Colon (tissue), 2 donors: ENCODE results near the gene DHRSX.
"Not testable (repeated sequence)": the region's sequence is repeated elsewhere in the genome, so short reads cannot be mapped to it uniquely, and the experiment has no call there.

ENCODE experiments used
- FAIRE-seq: peaks from 2 replicates; lab custom pipeline; 2012; peaks lifted over from hg19 to GRCh38; lab: Jason Lieb, UNC
- donor health status: control.
- donor health status: control.

DHRSX gene

GRCh38 chrX:2456091-2456490 is 44.7 kb downstream of the DHRSX start:
- not testable (repeated sequence) for FAIRE-seq

- not testable (repeated sequence) for FAIRE-seq
Measured at GRCh38 chrX:2454620-2455019, 46.2 kb downstream of the DHRSX start.

- FAIRE-seq: no peak
Measured at GRCh38 chrX:2452799-2453198, 48.0 kb downstream of the DHRSX start.

- no peak for FAIRE-seq
Measured at GRCh38 chrX:2452317-2452784, 48.4 kb downstream of the DHRSX start.

- no peak for FAIRE-seq
Measured at GRCh38 chrX:2451501-2452316, 49.1 kb downstream of the DHRSX start.

GRCh38 chrX:2450681-2451080 is 50.1 kb downstream of the DHRSX start:
- FAIRE-seq: no peak

- no peak for FAIRE-seq
Measured at GRCh38 chrX:2449135-2449886, 51.5 kb downstream of the DHRSX start.

- FAIRE-seq: no peak
Measured at GRCh38 chrX:2447484-2447883, 53.3 kb downstream of the DHRSX start.

- no peak for FAIRE-seq
Measured at GRCh38 chrX:2446815-2447214, 54.0 kb downstream of the DHRSX start.

- FAIRE-seq: no peak
Measured at GRCh38 chrX:2445662-2446623, 54.8 kb downstream of the DHRSX start.

GRCh38 chrX:2442694-2443093 is 58.1 kb downstream of the DHRSX start:
- FAIRE-seq: no peak

- no peak for FAIRE-seq
Measured at GRCh38 chrX:2441466-2441865, 59.3 kb downstream of the DHRSX start.

GRCh38 chrX:2439613-2440012 is 61.2 kb downstream of the DHRSX start:
- FAIRE-seq: no peak

GRCh38 chrX:2435465-2435864 is 65.3 kb downstream of the DHRSX start:
- no peak for FAIRE-seq

GRCh38 chrX:2434270-2435163 is 66.3 kb downstream of the DHRSX start:
- FAIRE-seq: no peak

- FAIRE-seq: no peak
Measured at GRCh38 chrX:2432298-2432863, 68.4 kb downstream of the DHRSX start.

- no peak for FAIRE-seq
Measured at GRCh38 chrX:2430265-2430825, 70.4 kb downstream of the DHRSX start.

GRCh38 chrX:2427737-2428136 is 73.0 kb downstream of the DHRSX start:
- FAIRE-seq: no peak

- FAIRE-seq: no peak
Measured at GRCh38 chrX:2427147-2427546, 73.6 kb downstream of the DHRSX start.

- no peak for FAIRE-seq
Measured at GRCh38 chrX:2426289-2426882, 74.4 kb downstream of the DHRSX start.
